GM18867 (cell line): ENCODE data around the gene DHX29.
A peak's percentile ranks its signal among the peaks of the same experiment; 100 is the strongest.

Source experiments
- ATAC-seq: cut with Tn5 transposase; IDR thresholded peaks from one replicate; pipeline ENCODE4 v1.9.1; 2021; ENCODE audit warnings: mild to moderate bottlenecking, moderate library complexity; ENCODE audit not compliant: unreplicated experiment

Gene DHX29

DNA sequence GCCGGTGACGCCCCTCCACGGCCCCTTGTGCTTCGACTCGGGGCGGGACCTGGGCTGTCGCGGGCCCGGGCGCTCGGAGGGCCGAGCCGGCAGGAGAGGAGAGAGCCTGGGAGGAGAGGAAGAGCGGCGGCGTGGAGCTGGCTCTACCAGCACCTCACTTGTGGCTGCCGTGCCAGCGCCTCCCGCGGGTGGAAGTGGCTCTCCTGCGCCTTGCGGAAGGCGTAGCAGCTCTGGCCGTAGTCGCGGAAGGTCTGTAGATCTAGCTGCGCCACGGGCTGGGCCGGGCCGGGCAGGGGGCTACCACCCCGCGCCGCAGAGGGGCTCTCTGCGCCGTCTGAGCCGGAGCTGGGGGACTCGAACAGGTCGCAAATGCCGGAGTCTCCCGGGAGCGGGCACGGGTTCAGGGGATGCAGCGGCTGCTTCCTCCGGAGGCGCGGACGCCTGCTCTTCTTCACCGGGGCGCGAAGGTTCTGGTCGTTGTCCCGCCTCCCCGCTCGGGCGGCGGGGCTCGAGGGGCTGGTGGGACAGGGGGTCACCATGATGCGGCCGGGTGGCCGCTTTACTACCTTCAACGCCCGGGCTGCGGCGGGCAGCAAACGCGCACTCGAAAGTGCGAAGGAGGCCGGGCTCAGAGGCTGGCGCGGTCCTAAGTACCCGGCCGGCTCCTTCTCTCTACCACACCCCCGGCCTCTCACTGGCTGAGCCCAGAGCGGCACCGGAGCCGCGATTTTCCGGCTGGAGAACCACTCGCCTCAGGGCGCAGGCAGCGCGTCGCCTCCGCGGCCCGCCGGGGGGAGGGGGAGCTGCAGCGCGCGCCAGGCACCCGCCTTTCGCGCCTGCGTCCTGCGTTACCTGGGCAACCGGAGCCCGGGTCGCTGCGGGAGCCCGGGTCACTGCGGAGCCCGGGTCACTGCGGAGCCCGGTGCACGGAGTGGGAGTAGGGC is 74.2 kb downstream of the DHX29 start, which contains the start of gene CCNO:
Gene CCNO (minus strand): TSS at position 624 of the 944 bp plus-strand sequence. CDS start 85 bp downstream, at position 539.
- ATAC-seq, result peak; percentile 66

DNA sequence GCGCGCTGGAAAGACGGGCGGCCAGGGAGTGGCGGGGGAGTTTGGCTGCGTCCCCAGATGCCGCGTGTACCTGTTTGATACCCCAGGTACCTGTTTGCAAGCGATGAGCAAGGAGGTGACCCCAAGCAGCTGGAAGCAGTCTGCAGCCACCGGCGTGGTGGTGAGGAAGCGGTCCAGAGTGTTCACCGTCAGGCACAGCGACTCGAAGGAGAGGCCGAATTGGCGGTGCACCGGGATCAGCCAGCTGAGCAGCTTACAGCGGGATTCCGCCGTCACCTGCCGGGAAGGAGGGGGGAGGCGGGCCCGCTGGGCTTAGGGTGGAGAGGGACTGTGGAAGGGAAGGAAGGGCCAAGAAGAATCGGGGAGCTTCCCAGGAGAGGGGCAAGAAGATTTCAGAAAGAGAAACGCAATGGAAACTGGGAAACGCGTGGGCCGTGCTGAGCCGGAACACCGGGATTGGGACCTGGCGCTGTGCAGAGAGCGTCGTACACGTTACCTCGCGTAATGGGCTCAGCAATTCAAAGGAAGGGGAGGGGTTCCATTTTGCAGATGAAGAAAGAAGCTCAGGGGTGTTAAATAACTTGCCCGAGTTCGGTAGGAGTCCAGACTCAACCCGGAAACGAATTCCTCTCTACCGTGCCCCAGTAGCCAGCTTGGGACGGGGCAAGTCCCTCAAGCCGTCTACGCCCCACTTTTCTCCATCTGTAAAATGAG is 75.1 kb downstream of the DHX29 start:
- ATAC-seq, result peak; percentile 1

DNA sequence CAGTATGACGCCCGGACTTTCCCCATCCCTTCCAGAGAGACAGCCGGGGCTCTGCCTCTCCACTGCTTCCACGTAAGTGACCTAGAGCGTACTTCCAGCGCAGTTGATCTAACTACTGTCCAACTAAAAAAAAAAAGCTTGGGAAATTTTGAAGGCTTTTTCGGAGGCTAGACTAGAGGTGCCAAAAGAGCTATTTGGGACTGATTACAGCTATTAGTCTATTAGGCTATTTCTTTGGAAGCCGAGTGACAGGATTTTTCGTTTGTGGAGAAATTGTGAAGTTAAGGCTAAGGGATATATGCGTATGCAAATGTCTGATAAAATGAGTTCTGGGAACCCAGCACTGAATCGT is 75.6 kb downstream of the DHX29 start:
- ATAC-seq, result no peak

DNA sequence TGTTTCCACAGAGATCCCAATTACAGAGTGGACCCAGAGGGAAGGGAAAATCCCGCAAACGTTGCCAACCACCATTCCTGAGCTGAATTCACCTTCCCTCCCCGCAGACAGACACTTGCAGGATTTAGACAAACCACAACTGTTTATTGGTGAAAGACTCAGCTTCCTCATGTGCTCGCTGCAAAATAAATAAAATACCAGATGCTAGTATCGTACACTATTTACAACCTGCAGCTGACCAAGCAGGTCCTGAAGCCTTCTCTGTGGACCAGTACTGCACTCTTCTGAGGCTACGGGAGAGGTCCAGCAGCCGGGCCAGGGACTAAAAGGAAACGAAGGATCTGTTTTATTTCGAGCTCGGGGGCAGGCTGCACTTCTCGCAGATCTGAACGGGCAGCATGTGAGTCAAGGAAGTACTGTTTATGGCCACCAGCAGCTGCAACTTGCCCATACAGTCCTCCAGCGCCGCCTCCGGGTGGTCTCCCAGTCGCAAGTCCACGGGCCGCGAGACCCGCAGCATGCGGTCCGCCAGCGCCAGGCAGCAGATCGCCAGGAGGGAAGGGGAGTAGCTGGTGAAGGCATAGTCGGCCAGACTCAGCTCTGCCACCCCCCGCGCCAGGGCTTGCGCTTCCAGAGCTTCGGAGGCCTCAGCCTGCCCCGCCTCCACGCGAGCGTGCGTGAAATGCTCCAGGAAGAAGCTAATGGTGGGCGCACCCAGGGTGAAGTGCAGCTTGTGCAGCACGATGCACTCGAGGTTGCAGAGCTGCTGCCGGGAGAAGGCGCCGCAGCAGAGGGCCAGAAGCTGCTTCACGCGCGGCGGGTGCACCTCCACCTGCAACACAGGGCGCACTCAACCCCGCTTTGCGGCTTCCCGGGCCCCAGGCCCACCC is 76.2 kb downstream of the DHX29 start:
- no peak for ATAC-seq

GRCh38 chr5:55230086-55230629 is 77.3 kb downstream of the DHX29 start:
- no peak for ATAC-seq

DNA sequence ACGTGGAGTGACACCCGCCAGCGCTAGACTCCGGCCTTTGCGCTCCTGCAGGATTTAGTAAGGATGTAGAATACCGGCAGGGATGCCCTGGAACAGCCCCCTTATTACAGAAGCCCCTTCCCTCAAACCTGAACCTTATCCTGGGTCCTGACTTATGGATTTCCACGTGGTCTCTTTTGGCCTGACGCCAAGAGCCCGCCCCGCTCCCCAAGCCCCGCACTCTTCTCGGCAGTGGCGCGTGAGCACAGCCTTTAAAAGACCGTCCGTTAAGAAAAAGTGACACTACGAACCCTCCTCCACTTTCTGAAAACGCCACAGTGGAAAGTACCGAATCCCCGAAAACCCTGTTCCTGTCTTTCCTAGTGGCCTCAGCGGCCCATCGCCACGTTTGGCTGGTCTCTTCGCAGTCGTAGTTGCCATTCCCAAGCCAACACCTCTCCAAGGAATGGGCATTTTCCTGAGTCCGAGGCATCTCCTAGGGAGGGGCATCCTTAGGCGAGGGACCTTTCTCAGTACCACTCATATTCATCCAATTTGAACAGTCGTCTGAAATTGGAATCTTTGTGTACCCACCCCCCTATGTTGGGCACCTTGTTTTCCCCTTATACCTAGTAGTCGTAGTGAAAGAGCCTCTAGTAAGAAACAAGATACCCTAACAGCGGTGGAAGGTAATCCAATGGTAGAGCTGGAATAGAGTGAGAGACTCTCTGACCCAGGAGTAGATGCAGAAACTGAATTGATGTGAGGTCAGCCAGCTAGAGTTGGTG is 79.6 kb downstream of the DHX29 start:
- ATAC-seq, result no peak

DNA sequence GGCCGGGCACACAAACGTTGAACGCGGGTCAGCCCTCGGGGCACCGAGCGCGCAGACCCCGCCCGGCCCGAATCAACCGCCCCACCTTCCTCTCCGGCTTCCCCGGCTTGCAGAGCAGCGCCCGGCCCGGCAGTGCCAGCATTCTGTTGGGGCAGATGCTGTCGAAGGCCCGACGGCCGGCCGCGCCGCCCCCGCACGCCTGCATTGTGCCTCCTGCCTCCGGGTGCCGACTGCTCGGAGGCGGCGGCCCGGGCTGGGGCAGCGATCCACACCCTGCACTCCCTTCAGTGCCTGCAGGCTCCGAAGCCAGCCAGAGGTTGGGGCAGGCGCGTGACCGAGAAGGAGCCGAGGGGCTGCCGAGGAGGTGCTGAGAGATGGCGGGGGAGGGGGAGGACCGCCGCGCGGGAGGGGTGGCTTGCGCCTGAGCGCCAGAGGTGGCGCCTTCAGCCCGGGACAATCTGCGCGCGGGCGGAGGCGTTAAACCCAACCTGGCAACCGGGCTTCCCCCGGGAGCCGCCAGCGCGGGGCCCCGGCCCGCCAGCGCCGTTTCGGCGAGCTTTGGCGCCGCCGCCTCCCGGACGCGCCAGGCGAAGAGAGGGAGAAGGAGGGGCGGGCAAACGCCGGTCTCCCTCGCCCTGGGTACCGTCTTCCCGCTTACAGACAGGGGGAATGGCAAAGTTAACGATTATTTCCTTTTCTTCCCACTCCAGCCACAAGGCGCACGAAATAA is 80.4 kb downstream of the DHX29 start, which contains the start of gene MCIDAS:
Gene MCIDAS (minus strand): TSS at position 382 of the 730 bp plus-strand sequence. CDS start 177 bp downstream, at position 205.
- ATAC-seq, result peak; percentile 57

DNA sequence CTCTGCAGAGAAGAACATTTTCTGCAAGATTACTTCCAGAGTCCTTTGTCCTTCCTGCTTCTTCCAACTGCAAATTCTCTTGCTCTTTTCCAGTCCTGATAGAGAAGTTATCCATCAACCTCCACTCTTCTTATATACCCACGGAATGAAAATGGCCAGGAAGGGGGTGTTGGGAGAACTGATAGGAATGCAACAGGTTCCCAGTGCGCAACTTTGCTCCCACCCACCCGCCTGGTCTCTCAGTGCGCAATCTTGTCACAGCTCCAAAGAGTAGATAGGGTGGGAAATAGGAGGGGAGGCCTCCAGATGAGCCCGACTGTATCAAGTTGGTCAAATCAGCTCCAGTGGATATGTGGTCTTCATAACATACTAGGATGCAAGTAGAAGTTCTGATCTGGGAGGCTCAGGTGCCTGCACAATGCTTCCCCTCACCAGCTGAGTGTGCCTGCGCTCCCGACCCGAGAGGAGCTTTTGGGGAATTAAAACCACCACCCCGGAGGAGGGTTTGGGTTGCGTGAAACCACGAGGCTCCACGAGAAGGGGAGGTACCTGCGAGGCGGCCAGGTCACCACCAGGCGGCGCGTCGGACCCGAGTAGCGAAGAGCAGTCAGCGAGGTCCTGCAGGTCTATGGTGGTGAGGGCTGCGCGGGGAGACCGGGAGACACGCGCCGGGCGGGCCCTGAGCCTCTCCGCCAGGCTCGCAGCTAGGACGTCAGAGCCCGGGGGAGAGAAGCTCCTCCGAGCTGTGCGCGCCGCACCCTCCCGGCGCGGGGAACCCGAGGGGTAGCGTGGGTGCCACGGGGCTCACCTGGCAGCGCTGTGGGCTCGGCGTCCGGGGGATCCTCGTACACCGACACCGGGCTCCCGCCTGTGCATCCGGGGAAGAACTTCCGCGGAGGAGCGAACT is 81.2 kb downstream of the DHX29 start:
- peak; percentile 68 for ATAC-seq

GRCh38 chr5:55225346-55225745 is 82.1 kb downstream of the DHX29 start:
- ATAC-seq, result no peak

DNA sequence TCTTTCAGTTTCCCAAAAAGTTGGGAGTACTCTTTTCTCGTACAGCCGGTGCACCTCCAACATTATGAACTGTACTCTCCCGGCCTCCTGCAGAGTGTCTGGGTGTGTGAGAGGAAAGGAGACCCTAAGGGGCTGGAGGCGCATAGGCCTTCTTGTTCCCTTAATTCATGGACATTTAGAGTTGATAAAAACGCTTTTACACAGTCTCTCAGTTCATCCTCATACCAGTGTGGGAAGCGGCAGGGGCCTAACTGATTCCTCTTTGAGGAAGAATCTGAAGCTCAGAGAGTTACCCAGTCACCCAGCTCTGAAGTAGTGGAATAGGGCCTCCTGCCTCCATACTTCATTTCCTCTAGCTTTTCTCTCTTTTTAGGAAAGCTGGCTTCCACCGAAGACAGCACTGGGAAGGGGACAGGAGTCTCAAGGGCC is 83.7 kb downstream of the DHX29 start:
- ATAC-seq, result no peak

DNA sequence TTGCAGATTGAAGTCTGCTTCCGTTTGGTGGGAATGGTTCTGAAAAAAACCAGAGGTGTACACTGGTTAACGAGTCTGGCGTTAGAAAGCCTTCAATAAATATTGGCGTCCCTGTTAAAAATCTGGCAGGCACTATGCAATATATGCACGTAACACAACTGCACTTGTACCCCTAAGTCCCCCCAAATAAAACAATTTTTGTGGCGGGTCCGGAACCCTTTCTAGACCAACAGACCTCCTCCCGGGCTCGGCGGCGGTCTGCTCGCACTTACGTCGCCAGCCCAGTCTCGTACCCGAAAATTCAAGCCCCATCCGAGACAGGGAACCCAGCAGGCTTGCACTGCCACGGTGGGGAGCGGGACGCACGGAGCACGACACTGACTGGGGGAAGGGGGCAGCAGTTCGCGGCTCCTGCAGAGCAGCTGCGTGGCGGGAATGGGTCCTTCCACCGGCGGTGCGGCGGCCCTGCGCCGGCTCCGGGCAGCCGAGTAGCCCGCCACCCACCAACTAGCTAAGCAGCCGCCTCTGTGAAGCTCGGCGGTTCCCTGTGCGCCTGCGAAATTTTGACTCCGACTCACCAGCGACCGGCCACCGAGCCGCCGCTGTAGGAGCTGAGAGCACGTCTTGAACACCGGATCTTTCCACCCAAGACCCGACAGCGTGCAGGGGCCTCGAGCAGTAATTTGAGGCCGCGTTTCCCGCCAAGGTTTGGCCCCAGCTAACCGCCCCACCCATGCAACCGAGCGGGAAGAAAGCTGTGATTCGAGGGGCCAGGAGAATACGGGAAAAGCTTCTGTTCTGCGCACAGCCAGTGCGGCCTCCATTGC is 84.3 kb downstream of the DHX29 start:
- ATAC-seq, result no peak

GRCh38 chr5:55222092-55222984 is 85.2 kb downstream of the DHX29 start:
- ATAC-seq, result no peak

GRCh38 chr5:55220433-55221185 is 86.9 kb downstream of the DHX29 start:
- no peak for ATAC-seq

- ATAC-seq, result no peak
Measured at GRCh38 chr5:55219770-55220169, 87.7 kb downstream of the DHX29 start.

GRCh38 chr5:55218967-55219366 is 88.5 kb downstream of the DHX29 start:
- ATAC-seq, result no peak
